ENCODE results near the gene FGFRL1.

Gene FGFRL1, protein sequence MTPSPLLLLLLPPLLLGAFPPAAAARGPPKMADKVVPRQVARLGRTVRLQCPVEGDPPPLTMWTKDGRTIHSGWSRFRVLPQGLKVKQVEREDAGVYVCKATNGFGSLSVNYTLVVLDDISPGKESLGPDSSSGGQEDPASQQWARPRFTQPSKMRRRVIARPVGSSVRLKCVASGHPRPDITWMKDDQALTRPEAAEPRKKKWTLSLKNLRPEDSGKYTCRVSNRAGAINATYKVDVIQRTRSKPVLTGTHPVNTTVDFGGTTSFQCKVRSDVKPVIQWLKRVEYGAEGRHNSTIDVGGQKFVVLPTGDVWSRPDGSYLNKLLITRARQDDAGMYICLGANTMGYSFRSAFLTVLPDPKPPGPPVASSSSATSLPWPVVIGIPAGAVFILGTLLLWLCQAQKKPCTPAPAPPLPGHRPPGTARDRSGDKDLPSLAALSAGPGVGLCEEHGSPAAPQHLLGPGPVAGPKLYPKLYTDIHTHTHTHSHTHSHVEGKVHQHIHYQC

DNA sequence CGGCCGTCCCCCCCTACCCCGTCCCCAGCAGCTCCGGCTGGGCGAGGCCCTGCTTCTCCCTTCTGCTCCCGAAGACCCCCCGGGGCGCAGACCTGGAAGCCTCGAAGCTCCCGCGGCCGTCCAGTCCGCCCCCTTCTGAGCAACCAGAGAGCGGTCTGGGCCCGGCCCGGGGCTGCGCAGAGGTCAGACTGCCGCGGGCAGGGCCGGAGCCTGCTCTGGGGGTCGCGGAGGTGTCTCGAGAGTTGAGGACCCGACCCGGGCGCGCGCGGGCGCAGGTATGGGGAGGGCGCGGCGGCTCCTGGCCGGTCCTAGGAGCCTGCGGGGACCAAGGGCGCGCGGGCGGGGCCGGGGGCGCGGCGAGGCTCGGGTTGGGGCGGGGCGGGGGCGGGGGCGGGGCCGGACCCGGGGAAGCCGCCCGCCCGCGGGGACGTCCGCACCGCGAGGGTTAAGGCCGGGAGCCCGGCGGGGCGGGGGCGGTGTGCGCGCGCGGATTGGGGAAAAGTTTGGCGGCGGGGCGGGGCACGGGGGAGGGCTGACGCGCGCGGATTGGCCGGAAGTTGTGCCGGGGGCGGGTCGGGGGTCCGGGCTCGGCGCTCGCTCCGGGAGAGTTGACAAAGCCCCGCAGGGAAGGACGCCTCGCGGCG, at the start of gene FGFRL1:
Gene FGFRL1 (plus strand): TSS at position 605 of the 644 bp plus-strand sequence. CDS start 860 bp downstream, outside the sequence.
- DNase-seq (ENCODE audit: low read depth) = peak; percentile 93
- H3K4me3 ChIP-seq (ENCODE audit: low read length) = peak within 1 kb of the TSS; percentile 57
- TF ChIP-seq, protein P1, sequence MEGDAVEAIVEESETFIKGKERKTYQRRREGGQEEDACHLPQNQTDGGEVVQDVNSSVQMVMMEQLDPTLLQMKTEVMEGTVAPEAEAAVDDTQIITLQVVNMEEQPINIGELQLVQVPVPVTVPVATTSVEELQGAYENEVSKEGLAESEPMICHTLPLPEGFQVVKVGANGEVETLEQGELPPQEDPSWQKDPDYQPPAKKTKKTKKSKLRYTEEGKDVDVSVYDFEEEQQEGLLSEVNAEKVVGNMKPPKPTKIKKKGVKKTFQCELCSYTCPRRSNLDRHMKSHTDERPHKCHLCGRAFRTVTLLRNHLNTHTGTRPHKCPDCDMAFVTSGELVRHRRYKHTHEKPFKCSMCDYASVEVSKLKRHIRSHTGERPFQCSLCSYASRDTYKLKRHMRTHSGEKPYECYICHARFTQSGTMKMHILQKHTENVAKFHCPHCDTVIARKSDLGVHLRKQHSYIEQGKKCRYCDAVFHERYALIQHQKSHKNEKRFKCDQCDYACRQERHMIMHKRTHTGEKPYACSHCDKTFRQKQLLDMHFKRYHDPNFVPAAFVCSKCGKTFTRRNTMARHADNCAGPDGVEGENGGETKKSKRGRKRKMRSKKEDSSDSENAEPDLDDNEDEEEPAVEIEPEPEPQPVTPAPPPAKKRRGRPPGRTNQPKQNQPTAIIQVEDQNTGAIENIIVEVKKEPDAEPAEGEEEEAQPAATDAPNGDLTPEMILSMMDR (IDR thresholded peaks at IDR 0.05; ENCODE audit: insufficient read depth, low read depth, low read length, missing control alignments) = no peak

DNA sequence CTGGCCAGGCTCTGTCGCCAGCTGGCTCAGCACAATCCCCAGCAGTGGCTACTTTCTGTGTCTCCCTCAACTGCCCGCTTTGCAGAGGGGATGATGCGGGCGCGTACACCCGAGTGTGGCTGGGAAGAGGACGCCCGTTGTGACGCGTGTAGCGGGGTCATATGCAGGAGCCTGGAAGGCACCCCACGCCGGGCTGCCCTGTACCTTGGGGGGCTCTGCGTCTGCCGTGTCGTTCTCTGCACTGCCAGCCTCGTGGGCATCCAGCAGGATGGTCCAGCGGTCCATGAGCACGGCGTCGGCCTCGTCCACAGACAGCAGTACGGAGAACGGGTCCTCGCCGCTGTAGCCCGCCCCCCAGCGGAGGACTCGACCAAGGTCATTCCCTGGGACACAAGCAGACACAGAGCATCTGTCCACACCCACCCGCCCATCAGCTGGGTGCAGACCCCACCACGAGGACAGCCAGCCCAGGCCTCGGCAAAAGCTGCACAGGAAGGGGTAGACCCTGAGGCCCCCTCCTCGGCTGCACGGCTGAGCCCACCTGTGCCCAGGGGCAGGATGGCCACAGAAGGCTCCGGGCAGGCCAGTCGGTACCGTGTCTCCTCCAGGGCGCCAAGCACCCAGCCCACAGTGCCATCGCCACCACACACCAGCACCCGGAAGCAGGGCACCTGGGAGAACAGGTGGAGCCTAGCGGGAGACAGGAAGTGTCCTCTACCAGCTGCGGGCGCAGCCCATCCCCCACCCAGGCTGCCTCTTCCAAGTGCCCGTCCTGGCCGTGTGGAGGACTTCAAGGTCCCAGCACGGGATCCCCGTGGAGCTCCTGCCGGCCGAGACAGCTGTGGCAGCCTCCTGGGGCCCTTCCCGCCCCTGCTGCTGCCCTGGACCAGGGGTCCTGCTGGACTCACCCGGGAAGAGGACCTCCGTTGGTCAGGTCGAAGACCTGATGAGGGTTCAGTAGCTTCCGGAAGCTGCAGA, 48.9 kb upstream of the FGFRL1 start:
- DNase-seq (ENCODE audit: low read depth) = no peak
- TF ChIP-seq, protein P1 (IDR thresholded peaks at IDR 0.05; ENCODE audit: insufficient read depth, low read depth, low read length, missing control alignments) = no peak
- H3K4me3 ChIP-seq (ENCODE audit: low read length) = no peak overlapping the region

DNA sequence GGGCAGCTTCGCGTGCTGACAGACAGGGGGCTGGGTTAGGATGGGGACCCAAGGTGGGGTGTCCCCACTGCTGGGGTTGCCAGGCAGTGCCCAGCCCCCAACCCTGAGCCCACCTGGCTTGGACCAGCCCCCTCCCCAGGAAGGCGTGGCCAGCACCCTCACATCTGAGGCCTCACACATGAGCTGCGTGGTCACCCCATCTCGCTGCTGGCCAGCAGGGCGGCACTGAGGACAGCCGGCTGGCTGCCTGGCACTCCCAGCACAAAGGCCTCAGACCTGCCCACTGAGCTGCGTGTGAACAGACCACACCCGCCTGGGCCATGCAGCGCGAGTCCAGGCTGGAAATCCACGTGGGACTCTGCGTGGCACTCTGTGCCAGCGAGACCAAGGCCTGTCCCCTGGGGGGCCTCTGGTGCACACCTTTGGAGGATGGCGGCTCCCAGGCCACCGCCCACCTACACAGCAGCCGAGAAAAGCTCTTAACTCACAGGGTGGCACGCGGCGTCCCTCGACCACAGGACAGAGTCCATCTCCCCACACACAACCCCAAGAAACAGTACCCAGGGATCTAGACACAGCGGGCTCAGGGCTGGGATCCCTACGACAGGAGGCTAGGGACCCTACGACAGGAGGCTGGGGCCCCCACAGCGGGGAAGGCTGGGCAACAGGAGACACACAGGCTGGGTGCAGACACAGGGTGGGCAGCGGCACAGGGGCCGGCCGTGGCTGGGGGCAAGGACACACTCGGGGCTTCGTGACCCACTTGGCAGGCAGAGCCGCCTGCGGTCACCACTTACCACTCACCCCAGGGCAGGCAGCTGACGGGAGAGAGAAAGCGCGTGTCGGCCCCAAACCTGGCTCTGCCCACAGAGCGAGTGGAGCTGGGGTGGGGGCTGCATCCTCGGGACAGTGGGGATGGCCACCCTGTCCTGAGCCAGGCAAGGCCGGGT, 47.9 kb upstream of the FGFRL1 start:
- TF ChIP-seq, protein P1 (IDR thresholded peaks at IDR 0.05; ENCODE audit: insufficient read depth, low read depth, low read length, missing control alignments) = no peak
- no peak for DNase-seq (ENCODE audit: low read depth)

DNA sequence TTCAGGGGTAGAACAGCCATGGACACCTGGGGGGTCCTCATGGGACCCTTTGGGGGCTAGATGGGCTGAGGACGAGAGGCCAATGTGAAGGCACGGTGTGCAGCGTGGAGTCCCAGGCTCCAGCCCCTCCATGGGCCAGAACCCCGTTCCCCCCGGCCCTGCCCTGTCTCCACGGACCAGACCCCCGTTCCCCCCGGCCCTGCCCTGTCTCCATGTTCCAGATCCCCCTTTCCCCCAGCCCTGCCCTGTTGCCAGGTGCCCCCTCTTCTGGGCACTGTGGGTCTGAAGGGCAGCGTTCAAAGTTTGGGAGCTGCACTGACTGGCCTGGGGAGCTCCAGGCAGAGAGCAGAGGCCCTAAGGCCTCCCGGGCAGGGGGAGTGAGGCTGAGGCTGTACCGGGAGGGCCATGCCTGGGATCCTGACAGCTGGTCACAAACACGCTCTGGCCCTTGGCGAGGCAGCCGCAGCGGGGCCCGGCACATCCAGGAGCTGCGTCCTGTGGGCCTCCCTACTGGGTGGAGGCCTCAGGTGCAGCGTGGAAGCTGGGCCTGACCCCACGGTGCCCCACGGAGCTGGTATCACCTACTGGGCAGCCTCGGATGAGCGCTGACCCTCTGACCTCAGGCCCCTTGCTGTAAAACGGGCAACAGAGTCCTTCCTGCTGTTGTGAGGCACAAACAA, 46.9 kb upstream of the FGFRL1 start:
- TF ChIP-seq, protein P1 (IDR thresholded peaks at IDR 0.05; ENCODE audit: insufficient read depth, low read depth, low read length, missing control alignments) = no peak
- no peak overlapping the region for H3K4me3 ChIP-seq (ENCODE audit: low read length)
- DNase-seq (ENCODE audit: low read depth) = no peak

More for the DNA sequence above, 47.9 kb upstream of the FGFRL1 start:
- H3K4me3 ChIP-seq (ENCODE audit: low read length) = no peak overlapping the region

DNA sequence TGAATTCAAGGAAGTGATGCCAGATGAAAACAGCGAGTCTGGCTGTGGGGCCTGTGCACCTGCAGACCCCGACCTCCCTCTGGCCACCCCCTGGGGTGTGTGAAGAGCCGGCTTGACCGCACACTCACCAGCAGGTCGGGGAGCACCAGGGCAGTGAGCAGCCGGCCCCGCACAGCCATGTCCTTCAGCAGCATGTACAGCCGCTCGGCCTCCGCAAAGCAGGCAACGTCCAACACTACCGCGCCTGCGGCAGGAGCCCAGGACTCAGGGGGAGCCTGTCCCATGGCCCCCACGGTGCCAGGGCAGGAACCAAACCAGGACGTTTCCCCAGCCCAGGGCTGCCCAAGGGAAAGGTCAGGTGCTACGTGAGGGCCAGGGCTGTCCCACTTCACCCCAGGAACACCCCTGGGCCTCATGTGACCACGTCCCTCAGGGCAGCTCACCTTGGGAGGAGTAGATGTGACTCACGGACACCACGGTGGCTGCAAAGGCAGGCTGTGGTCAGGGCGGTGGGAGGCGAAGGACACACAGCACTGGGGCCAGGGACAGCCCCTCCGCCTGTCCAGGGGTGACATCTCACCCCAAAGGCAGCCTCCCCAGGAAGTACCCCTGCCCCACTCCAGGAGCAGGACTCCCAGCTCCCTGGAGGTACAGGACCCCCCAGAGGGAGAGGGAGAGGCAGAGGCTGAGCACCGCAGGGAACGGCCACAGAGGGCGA, 46.2 kb upstream of the FGFRL1 start:
- H3K4me3 ChIP-seq (ENCODE audit: low read length) = no peak overlapping the region
- DNase-seq (ENCODE audit: low read depth) = no peak
- TF ChIP-seq, protein P1 (IDR thresholded peaks at IDR 0.05; ENCODE audit: insufficient read depth, low read depth, low read length, missing control alignments) = no peak

Data from epithelial cell of esophagus (primary cell).